Panc1 (cell line): ENCODE results near the gene NVL.

Source experiments
- POLR2AphosphoS5 ChIP-seq: IDR thresholded peaks from 2 replicates; pipeline ENCODE4 v1.6.1; 2012; ENCODE audit warnings: mild to moderate bottlenecking, low read depth, low read length, moderate library complexity
- SIN3A ChIP-seq: IDR thresholded peaks from 2 replicates; pipeline ENCODE4 v1.6.1; 2012; ENCODE audit warnings: low read depth, mild to moderate bottlenecking, low read length, moderate library complexity, borderline replicate concordance; ENCODE audit not compliant: insufficient read depth
- TCF7L2 ChIP-seq: IDR thresholded peaks from 2 replicates; pipeline ENCODE4 v1.6.1; 2011; ENCODE audit warnings: mild to moderate bottlenecking, low read depth, low read length, inconsistent platforms
- TF ChIP-seq, protein P1 (sequence below): fragments of 450-650 bp; IDR thresholded peaks from 2 replicates; pipeline ENCODE4 v1.5.1; 2017; ENCODE audit warnings: mild to moderate bottlenecking
- TF ChIP-seq, protein P2 (sequence below), 2 experiments: IDR thresholded peaks; 2 replicates each; pipeline ENCODE4 v1.6.1; 2011 to 2012; ENCODE audit warnings: low read depth in 2 of 2, control low read depth in 1 of 2, low read length in 1 of 2, mild to moderate bottlenecking in 1 of 2, moderate library complexity in 1 of 2; ENCODE audit not compliant: insufficient read depth in 1 of 2

DNA sequence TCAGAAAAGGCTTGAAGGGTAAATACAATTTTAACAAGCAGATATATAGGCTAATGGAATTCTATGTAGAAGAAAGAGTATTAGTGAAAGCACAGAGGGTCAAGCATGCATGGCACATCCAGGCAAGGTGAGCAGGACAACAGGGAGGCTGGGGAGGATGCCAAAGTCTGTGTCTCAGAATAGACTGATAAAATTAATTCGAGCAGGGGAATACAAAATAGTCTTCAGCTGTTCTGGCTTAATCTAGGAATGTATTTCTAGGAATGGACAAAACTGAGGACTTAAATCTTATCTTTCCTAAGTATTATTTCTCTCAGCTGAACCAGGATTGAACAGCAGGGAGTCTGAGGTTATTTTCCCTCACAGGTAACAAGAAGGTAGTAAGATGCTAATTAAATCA is 35.2 kb downstream of the NVL start:
- TF ChIP-seq, protein P1, sequence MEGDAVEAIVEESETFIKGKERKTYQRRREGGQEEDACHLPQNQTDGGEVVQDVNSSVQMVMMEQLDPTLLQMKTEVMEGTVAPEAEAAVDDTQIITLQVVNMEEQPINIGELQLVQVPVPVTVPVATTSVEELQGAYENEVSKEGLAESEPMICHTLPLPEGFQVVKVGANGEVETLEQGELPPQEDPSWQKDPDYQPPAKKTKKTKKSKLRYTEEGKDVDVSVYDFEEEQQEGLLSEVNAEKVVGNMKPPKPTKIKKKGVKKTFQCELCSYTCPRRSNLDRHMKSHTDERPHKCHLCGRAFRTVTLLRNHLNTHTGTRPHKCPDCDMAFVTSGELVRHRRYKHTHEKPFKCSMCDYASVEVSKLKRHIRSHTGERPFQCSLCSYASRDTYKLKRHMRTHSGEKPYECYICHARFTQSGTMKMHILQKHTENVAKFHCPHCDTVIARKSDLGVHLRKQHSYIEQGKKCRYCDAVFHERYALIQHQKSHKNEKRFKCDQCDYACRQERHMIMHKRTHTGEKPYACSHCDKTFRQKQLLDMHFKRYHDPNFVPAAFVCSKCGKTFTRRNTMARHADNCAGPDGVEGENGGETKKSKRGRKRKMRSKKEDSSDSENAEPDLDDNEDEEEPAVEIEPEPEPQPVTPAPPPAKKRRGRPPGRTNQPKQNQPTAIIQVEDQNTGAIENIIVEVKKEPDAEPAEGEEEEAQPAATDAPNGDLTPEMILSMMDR = no peak
- TF ChIP-seq POLR2AphosphoS5 (no peak), SIN3A (no peak), TCF7L2 (no peak)
- TF ChIP-seq, protein P2, sequence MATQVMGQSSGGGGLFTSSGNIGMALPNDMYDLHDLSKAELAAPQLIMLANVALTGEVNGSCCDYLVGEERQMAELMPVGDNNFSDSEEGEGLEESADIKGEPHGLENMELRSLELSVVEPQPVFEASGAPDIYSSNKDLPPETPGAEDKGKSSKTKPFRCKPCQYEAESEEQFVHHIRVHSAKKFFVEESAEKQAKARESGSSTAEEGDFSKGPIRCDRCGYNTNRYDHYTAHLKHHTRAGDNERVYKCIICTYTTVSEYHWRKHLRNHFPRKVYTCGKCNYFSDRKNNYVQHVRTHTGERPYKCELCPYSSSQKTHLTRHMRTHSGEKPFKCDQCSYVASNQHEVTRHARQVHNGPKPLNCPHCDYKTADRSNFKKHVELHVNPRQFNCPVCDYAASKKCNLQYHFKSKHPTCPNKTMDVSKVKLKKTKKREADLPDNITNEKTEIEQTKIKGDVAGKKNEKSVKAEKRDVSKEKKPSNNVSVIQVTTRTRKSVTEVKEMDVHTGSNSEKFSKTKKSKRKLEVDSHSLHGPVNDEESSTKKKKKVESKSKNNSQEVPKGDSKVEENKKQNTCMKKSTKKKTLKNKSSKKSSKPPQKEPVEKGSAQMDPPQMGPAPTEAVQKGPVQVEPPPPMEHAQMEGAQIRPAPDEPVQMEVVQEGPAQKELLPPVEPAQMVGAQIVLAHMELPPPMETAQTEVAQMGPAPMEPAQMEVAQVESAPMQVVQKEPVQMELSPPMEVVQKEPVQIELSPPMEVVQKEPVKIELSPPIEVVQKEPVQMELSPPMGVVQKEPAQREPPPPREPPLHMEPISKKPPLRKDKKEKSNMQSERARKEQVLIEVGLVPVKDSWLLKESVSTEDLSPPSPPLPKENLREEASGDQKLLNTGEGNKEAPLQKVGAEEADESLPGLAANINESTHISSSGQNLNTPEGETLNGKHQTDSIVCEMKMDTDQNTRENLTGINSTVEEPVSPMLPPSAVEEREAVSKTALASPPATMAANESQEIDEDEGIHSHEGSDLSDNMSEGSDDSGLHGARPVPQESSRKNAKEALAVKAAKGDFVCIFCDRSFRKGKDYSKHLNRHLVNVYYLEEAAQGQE (IDR thresholded peaks at IDR 0.05; ENCODE audit: insufficient read depth in 1 of 2, low read depth in 2 of 2, low read length in 1 of 2) = no peak
